ENCODE results near the gene HCCS.
A peak's percentile ranks its signal among the peaks of the same experiment; 100 is the strongest.
"Not testable (repeated sequence)": the region's sequence is repeated elsewhere in the genome, so short reads cannot be mapped to it uniquely, and the experiment has no call there.

The HCCS gene

DNA sequence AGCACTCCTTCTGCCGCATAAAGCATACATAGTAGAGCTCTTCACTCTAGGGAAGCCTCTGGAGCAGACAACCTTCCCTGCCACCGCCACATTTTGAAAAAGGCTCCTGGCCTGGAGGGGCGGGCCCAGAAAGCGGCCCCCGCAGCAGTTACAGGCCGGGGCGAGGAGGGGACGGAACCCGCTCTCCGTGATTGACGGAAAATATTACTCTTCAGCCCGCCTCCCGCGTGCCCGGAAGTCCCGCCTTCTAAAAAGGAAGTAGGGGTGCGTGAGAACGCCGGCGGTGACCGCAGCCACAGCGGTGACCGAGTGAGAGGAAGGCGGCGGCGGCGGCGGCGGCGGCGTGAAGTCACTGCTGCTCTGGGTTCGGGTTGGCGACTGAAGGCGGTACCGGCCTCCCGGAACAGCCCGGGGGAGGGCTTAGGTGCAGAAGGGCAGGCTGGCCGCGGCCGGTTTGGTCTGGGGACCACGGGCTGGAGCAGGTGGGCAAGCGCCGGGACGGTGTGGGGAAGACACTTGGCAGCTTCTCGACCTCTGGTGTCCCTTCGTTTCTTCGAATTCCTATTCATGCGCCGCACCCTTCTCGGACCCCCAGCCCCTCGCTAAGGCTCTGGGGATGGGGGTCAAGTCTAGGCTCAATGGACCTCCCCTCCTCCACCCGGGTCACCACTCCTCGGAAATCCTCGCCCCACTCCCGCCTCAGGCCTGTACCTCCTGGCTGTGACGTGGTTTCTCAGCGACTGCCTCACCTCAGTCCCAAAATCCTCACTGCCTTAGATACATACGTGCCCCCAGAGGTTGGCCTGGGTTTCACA, at the start of gene HCCS:
TSS of gene HCCS (plus strand) at position 296 of the 815 bp plus-strand sequence. CDS start 729 bp downstream, outside the sequence.
- peak; percentile 87 for DNase-seq

DNA sequence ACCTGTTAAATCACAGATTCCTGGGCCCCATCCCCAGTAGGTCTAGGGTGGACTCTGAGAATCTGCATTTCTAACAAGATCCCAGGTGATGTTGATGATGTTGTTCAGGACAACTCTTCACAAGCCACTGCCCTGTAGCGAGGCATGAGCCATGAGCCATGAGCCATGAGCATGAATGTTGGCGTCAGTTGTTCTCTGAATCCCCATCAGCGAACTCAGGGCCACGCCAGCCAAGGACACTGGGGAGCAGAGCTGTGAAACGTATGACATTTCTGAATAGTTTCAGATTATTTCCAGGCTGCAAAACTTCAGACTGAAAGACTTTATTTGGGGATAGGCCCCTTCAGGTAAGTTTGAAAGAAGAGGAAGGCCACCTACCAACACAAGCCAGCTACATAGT, 46.9 kb upstream of the HCCS start:
- no peak for DNase-seq

DNA sequence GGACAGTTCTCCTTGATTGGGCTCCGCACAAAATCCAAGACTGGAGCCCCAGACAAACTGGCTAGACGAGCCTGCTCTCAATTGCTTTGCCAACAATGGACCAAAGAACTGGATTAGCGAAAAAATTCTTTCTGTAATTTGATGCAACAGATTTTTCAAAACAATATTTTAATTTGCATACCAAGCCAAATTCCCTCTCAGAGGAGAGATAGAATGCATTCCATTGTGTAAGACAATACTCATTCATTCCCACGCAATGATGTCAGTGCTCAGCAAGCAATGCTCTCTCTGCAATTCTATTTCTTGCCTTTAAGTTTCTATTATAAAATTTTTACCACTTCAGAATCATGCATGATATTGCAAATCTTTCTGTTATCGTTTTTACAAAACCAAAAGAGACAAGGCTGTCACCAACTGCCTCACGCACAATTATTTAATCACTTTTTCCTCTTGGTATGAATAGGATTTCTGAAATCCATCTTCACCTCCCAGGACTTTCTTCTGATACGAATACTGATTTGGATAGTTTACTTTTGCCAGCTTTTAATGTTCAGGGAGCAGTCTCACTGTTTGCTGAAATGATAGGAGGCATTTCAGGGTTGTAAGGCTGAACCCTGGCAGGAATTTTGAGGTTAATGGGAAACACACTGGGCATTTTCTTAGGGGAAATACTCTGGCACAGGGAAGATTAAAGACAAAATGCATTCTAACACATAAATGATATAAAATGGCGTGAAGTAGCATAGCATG, 46.1 kb upstream of the HCCS start:
- no peak for DNase-seq

DNA sequence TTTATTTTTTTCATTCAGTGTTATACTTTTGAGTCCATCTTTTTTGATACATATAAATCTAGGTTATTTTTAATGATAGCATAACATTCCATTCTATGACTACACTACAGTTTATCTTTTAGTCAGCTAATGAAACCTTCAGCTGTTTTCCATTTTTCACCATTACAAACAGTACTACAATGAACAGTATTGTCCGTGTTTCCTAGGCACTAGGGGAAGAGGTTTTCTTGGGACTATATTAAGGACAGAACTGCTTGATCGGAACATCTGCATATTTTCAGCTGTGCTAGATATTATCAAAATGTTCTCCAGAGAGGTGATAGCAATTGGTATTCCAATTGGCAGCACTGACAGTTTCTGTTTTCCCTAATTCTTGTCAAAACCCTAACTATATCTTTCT, 44.3 kb upstream of the HCCS start:
- no peak for DNase-seq

DNA sequence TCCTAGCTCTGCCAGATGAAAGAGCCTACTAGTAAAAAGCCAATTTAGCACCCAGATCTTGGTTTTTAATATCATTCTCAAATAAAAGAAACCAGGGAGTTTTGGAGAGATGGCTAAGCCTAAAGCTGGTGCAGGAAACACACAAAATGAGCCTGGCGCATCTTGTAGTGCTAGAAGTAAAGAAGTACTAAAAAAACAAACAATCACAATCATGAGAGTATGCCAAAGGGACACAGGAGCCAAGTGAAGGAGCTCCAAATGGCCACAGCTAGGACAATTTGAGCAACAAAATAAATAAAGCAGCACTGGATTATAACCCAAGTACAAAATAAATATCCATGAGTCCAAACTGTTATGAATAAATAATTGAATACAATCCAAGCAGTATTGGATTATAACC, 37.8 kb upstream of the HCCS start:
- DNase-seq: no peak

DNA sequence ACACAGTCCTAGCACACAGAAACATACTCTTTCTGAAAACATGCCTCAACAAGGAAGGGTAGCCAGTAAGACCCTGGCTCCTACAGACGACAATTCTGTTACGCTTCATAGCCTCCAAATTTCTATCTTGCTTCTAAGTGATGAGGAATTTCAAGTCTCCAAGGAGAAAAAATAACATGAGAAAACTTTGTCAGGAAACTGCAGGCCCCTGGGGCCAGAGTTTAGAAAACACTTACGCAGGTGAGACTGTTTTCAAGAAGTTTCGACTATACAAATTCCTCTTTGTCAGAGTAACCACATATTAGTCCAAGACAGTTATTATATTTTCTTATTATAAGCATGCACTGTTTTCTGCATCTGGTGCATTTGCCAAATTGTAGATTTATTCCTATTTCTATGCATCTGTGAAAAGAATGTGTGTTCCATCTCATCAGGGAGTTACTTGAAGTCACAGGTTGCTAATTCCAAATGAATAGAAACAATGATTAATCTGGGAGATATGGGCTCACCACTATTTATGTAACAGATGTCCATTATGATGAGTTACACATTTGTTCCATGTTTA, 30.3 kb upstream of the HCCS start:
- no peak for DNase-seq

DNA sequence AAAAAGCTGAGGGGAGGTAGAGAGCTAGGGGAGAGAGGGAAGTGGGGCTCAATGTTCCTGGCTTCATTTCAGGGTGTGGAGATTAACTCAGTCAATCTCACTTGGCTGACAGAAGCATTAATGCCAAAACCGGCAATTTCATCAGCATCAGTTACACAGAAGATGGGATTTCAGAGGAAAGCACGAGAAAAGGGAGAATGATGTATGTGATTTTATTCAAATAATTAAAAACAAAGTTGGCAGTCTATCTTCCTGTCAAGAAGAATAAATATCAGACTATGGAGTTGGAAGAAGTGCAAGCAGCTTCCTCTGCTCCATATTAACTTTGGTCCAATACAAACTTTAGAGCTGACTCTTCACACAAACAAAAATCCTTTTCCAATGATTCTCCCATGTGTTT, 29.6 kb upstream of the HCCS start:
- DNase-seq: no peak

DNA sequence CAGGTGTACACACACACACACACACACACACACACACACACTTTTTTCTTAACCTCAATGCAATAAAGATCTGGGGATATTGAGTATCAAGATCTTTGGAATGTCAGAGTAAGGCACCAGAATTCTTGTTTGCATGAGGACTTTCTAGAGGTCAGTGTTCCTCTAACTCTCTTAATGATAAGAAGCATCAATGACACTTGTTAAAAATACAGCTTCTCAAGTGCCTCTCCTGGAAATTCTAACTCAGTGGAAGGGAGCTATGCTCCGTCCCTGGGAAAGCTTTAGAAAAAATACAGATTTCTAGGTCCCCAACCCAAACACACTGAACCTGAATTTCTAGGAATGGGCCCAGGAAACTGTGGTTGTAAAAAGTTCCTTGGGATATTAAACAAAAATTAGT, 25.8 kb upstream of the HCCS start:
- DNase-seq: no peak

DNA sequence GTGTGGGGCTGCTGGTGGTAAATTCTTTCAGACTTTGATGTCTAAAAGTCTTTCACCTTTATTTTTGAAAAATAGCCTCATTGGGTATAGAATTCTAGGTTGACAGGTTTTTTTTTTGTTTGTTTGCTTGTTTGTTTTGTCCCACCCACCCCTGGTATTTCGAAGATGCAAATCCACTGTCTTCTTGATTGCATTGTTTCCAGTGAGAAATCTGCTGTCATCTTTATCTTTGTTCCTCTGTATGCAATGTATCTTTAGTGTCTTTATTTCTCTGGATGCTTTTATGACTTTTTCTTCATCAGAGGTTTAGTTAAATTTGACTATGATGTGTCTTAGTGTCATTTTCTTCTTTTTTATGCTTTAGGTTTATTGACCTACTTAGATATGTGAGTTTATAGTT, 21.3 kb upstream of the HCCS start:
- no peak for DNase-seq

DNA sequence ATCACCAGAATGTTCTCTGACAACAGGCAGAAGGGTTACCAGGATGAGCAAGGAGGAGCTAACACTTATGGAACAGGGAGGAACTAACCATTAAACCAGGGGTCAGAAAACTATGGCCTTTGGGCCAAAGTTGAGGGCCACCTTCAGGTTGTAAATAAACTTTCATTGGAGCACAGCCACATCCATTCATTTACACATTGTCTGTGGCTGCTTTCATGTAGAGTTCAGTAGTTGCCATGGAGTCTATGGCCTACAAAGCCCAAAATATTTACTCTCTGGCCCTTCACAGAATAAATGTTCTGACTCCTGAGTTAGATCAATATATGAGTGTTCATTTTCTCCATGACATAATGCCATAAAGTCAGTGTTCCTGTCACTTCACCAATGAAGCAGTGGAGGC, 13.2 kb upstream of the HCCS start:
- DNase-seq: no peak

DNA sequence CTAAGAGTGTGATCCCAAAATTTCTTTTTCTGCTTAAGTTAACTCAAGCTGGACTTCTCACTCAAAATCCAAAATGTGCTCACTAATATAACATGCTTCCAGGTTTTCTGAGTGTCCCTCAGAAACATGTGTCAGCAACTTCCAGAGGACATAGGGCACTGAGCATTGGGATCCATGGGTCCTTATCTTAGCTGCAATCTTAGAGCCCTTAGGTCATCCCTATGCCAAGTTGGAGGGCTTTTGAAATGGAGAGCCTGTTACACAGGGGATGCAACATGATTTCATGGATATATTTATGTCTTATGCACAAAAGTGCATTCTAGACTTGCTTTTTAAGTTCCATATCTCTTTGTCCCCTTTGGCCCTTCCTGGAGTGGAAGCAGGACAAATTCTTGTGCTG, 11.7 kb upstream of the HCCS start:
- DNase-seq: no peak

DNA sequence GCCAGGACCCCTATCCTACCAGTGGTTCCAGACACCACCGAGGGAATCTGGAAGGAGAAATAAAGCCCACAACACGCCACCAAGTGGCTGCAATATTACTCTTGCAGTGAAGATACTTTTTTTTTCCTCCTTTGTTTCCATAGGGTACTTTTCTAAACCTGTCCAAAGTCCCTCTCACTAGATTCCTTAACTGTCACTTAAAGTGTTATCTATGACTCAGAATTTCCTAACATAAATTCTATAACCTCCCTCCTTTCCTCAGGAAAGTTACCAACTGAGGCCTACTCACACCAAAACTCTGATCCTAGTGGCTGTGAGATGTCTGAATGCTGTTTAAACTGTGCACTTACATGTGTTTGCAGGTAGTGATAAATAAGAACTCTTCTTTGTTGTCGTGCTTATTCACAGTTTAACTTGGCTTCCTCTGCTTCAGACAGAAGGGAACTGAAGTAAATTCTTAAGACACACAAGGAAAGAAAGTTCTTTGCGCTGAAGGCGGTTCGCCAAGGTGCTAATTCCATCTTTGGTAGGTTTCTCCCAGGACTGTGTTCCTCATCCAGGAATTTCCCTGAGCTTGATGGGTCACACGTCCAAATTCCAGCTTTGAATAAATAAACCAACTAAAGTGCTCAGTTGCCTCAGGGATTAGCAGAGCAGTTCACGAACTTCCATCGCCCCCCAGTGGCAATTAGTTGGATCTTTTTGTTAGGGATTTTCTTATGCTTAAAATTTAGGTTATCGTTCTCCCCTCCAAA, 10.7 kb upstream of the HCCS start:
- no peak for DNase-seq

DNA sequence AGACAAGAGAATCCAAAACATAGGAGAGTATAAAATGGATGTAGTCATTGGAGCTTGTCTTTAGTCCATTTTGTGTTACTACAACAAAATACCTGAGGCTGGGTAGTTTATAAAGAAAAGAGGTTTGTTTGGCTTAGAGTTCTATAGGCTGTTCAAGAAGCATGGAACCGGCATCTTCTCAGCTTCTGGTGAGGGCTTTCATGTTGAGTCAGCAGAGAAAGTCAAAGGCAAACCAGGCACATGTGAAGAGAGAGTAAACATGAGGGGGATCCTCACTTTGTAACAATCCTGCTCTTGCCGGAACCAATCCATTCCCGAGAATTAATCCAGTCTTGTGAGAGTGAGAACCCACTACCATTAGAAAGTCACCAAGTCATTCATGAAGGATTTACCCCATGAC, 8.1 kb upstream of the HCCS start:
- DNase-seq: no peak

DNA sequence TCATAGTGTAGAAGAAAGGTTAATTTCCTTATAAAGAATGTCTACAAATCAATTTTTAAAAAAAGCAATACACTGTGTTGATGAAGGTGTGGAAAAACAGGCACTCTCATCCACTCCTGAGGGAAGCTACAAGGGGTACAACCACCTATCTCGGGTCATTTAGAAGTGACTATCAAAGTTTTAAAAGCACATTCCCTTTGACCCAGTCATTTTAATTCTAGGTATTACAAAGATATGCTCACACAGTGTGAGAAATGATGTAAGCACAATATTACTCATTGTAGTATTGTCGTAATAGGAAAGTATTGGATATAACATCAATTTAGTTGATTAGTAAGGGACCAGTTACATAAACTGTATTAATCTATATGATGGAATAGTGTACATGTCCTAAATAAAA, 7.4 kb upstream of the HCCS start:
- no peak for DNase-seq

DNA sequence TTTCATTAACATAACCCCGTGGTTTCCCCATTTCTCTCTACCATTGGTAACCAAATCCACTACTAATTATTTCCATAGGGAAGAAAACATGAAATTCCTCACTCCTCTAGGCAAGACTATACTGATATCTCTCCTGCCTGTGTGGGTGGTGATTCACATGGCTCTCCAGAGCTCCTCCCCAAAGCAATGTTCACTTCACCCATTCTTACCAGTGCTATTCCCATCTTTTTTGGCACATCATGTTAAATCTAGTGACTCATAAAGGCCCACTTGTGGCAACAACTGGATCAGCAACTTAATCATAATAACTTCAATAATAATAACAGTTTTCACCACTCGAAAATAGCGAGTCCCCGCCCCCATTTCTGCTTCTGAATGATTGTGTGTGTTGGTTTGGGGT, 6.1 kb upstream of the HCCS start:
- DNase-seq: no peak

DNA sequence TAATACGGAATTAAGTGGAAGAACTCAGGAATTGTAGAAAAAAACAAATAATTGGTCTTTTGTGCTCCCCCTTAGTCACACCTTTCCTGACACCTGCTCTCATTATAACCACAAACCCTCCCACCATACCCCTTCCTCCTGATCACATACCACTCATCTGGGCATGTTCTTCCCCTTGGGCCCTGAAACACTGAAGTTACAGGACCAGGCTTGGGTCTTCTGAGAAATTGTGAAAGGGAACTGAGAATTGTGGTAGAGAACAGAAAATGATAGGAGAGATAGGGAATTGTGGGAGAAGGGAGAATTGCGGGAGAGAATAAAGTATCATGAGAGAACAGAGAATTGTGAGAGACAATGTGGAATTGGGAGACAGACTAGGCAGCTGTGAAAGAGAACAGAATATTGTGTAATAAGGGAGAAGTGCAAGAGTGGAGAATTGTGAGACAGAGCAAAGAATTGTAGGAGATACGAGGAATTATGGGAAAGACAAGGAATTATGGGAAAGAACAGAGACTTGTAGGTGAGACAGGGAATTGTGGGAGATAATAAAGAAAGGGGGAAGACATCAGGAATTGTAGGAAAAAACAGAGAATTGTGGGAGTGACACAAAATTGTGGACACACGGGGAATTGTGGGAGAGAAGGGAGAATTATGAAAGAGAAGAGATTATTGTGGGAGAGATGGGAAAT, 2.7 kb upstream of the HCCS start:
- DNase-seq: no peak

DNA sequence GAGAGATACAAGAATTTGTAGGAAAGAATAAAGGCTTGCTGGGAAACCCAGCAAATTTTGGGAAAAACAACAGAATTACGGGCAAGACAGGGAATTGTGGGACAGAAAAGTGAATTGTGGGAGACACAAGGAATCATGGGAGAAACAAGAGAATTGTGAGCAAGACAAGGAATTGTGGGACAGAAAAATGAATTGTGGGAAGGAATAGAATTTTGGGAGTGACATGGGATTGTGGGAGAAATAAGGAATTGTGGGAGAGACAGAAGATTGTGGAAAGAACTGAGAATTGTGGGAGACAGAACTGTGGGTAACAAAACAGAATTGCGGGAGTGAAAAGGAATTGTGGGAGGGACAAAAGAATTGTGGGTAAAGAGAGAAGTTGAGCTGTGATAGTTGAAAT, 1.2 kb upstream of the HCCS start:
- no peak for DNase-seq

DNA sequence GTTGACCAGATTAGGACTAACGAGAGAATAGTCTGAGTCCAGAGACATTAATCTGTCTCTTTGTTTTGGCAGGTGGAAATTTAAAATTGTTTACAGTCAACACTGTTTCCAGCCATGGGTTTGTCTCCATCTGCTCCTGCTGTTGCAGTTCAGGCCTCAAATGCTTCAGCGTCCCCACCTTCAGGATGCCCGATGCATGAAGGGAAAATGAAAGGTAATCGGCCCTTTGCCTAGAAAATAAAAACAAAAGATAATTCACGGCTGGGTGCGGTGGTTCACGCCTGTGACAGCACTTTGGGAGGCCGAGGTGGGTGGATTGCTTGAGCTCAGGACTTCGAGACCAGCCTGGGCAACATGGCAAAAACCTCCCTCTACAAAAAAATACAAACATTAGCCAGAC, 815 bp downstream of the HCCS start:
- peak; percentile 4 for DNase-seq

DNA sequence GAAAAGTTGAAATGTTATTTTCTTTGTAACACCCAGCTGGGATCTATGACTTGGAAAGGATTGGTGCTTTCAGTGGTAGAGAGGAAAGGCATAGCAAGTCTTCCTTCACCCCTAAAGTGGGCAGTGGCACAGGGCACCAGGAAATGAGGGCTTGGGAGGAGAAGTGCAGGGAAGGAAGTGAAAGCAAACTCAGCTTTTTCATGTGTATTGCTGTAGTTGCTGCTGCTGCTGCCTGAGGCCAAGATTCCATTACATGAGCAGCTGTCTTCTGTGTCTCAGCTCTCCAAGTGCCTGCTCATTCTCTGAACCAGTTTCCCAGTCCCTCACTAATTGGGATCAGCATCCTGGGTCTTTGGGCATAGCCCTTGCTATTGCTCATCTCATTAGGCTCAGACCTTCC, 2.6 kb downstream of the HCCS start:
- DNase-seq: no peak

DNA sequence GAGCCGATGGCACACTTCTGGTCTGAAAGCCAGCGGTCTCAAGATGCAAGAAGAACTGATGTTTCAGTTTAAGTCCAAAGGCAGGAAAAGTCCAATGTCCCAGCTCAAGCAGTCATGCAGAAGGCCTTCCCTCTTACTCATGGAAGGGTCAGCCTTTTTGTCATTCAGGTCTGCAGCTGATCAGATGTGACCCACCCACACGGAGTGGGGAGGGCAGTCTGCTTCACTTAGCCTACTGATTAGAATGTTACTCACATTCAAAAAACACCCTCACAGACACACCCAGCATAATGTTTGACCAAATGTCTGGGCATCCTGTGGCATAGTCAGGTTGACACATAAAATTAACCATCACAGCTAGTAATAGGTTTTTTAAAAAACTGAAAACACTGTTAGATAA, 6.6 kb downstream of the HCCS start:
- DNase-seq: no peak

DNA sequence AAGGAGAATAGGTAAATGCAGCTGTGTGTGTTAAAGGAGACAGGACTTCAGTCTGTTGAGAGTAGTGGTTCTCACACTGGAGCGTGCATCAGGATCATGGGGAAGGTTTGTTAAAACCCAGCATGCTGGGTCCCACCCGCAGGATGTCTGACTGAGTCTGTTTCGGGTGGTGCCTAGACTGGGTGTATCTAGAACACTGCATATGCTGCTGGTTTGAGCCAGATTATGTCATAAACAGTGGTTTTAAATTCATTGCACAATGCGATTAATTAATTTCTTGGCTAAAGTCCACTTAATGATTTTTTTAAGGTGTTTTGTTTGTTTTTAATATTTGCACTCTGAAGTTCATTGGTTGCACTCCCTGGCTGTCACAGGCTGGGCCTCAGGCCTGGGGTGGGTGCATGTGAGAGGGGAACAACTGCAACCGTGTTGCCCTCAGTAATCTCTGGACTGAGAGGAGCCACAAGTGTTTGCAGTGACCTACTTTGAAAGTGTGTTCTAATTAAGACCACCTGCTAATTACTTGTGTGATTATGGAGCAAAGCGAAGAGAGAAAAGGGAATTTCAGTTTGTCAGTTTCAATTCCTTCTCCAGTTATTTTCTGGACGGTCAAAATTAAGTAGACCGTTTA, 8.3 kb downstream of the HCCS start:
- DNase-seq: no peak

DNA sequence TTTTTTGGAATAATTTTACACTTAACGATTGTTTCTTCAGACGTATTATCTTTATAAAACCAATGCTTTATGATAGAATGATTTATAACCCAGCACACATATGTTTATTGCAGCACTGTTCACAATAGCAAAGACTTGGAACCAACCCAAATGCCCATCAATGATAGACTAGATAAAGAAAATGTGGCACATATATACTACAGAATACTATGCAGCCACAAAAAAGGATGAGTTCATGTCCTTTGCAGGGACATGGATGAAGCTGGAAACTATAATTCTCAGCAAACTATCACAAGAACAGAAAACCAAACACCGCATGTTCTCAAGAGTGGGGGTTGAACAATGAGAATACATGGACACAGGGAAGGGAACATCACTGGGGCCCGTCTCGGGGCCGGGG, 12.0 kb downstream of the HCCS start:
- DNase-seq: not testable (repeated sequence)
